GM18867 (cell line): ENCODE measurements around the gene AGBL4.

Source experiments
- ATAC-seq: cut with Tn5 transposase; IDR thresholded peaks from one replicate; pipeline ENCODE4 v1.9.1; 2021; ENCODE audit warnings: mild to moderate bottlenecking, moderate library complexity; ENCODE audit not compliant: unreplicated experiment

AGBL4 gene

DNA sequence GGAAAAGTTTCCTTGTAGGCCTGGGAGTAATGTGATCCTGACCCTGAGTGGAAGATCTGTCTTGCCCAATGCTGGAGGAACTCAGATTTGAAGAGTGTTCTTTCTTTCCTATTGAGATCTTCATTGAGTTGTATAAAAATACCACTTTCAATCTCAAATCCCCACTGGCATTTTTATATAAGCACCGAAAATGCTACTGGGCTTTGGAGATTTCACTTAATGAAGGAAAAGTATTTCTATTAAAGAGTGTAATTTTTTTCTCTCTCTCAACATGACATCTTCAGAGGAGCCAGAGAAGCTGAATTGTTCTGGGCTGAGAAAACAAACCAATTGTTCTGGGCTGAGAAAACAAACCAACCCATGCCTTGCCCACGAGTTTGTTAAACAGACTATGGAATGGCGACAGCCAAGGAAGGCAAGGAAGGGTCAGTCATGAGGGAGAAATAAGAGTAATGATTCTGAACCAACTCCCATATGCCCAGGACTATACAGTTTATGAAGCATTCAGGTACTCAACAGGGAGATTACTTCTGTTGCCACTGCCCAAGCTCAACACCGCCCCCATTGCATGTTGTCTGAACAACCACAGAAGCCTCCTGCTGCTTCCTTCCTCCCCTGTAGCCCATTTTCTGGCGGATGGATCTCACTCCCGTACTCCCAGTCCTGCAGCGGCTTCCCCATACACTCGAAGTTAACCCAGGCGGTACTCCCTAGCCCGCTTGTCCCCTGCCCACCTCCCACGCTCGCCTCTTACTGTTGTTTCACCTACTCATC lies 1350.2 kb downstream of the AGBL4 start:
- no peak for ATAC-seq

DNA sequence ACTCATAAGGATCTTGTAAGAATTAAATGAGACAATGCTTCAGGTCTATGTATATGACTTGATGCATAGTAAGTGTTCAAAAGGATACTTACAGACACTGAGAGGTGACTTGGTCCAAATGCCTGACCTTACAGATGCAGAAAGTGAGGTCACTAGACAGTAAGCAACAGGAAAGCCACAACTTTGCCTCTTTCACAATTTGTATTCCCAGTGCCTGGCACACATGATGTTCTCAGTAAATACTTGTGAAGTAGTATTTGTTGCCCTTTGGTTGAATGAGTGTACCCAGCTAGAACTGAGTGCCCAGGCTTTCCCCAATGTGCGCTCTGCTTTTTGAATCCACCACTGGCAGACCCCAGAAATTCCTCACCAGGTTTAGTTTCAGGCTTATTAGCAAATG lies 1352.2 kb downstream of the AGBL4 start:
- ATAC-seq = no peak

DNA sequence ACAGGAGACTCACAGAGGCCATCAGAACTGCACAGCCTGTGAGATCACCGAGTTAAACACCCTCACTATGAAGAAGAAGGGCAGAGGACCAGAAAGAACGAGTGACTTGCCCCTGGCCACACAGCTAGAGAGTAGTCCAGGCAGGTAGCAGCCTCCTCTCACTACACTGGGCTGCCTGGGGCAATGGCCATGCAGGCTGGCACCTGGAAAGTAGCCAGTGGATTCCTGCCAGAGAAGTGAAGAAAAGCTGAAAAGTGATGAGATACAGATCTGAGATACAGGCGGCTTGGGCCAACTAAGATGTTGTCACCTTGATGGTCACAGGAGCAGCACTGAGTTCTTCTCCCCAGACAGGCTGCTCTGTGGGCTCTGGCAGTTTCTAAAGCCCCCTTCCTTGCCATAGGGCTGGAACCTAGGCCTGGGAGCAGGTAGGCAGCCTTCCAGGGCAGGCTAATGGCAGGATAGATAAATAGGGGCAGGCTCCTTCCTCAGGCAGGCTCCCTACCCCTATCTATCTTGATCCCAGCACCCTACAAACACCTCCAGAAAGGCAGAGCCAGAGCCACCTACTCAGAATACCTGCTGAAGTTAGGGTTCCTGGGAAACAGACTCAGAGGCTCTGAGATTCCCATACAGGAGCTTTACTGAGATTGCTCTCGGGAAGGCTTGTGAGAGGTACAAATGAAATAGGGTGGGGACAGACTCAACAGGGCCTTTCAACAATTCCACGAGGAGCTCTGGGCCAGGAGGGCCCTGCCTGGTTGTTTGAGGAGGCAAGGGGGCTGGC lies 1353.3 kb downstream of the AGBL4 start:
- no peak for ATAC-seq

DNA sequence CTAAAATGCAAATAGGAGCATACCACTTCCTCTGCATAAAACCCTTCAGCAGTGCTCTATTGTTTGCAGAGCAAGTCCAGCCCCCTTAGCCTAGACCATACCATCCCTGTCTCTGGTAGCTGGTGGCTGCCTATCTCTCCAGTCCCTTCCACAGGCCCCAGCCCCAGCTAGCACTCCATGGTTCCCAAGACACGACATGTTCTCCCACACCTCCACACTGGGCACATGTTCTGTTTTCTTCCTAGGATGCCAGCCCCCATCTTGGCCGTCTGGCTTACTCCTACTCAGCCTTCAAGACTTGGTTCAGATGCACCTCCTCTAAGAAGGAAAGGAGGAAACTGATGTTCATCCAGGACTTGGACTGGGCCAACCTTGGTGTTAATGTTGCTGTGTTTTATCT lies 1355.4 kb downstream of the AGBL4 start:
- ATAC-seq = no peak

DNA sequence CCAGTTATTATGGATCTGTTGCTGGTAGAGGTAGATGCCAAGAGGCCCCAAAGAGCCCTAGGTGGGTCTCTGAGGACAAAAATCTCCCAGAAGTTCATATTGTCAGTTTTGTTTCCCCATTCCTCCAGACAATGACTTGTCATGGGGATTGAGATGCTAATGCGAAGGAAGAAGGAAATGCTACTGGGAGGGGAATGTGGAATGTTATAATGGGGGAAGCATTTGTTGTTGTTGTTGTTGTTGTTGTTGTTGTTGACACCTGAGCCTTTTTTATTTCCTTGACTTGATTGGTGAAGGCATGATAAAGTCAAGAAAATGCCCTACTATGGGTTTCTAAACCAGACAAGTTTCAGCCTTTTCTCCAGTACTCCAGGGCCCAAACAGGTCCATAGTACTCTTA lies 1356.0 kb downstream of the AGBL4 start:
- ATAC-seq = no peak

DNA sequence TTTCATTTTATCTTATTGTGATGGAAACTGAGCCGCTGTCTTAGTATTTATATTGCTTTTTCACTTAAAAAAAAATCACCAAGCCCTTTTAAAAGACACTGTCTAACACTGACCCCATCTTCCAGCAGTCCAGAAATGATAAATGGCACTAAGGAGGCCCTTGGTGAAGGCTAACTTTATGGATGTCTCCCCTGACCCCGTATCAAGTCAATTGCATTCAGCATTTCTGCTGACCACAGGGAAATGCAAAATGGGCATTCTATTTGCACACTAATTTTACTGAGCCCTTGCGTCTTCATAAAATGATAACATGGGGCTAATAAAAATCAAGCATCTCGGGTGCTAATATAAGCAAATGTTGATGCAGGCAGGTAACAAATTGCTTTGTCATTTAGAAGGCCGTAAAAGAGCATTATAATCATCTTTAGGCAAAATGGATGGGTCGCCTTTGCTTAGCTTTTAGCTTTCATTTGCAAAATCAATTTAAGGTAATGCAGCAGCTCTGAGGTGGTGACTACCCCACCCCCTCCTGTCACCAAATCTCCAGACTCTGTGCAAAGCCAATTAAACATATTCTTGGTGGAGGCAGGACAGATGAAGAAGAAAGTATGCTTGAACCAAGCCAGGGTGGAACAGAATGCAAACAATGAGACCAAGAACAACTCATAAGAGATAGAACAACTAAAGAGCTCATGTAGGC lies 1357.9 kb downstream of the AGBL4 start:
- ATAC-seq = no peak

DNA sequence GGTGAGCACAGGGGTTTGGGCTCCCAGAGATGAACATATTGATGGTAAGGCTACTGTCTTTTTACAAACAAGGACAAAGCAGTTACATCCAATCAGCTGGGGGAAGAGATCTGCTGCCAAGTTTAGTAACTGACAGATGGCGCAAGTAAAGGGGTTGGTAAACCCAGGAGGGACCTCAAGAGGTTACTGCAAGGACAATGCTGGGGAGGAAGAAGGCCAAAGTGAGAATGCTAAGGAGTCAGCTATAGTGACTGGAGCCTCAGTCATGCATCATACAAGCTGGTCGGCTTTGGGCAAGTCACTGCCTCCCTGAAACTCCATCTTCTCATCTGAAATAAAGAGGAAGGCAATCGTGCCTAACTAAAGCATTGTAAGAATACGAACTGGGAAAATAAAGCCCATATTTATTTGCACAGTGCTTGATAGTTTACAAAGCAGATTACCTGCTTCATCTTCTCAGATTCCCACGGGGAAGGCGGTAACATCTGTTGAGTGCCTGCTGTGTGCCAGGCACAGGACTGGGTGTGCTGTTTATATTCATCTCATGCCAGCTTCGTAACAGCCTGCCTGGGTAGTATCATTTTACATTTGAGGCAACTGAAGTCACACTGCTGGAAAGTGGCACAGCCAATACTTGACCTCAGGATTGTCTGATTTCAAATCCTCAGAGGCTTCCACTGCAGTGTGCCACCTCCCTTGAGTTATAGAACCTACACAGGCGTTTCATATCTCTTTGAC lies 1361.9 kb downstream of the AGBL4 start:
- ATAC-seq = no peak

- ATAC-seq = no peak
Measured at GRCh38 chr1:48659801-48660200, 1364.0 kb downstream of the AGBL4 start.

- ATAC-seq = no peak
Measured at GRCh38 chr1:48657413-48657812, 1366.3 kb downstream of the AGBL4 start.

DNA sequence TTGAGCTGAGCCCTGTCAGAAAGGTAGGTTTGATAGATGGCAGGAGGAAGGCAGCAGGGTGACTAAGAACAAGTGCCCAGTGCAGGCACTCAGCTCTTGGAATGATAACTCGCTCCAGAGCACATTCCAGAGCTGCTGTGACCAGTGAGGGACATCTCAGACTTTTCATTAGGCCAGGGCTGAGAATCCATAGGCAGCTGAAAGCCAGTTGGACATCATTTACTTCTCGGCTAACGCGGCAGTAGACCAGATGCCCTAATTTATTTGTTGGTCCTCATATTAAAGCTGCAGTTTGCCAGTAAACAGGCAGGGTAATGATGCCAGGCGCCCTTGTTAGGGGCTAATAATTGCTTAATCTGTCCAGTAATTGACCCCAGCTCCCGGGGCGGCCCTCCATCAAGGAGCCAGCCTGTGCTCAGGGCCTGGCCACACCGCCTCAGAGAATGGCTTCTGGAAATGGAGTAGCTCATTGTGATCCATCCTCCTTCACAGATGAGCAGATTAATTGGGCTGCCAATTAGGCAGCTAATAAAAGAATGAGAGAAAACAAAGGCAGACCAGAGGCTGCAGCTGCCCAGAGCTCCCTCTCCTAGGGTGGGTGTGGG lies 1369.0 kb downstream of the AGBL4 start:
- no peak for ATAC-seq

DNA sequence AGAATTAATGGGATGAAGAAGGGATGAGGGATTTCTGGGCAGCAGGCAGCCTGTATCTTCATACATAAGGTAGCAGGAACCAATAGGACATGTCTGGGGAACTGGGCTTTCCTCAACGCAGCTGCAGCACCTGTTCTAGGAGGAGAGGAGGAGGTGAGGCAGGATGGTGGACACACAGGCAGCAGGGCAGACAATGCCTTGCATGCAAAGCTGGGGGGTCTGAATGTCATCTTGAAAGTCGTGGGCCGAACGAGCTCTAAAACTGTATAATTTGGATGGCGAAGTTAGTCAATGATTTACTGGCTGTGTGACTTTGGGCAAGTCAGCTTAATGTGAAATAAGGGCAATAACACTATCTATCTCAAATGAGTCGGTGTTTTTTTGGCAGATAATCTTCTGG lies 1371.4 kb downstream of the AGBL4 start:
- ATAC-seq = no peak

- ATAC-seq = no peak
Measured at GRCh38 chr1:48649880-48650279, 1373.9 kb downstream of the AGBL4 start.

- no peak for ATAC-seq
Measured at GRCh38 chr1:48645883-48646282, 1377.9 kb downstream of the AGBL4 start.

DNA sequence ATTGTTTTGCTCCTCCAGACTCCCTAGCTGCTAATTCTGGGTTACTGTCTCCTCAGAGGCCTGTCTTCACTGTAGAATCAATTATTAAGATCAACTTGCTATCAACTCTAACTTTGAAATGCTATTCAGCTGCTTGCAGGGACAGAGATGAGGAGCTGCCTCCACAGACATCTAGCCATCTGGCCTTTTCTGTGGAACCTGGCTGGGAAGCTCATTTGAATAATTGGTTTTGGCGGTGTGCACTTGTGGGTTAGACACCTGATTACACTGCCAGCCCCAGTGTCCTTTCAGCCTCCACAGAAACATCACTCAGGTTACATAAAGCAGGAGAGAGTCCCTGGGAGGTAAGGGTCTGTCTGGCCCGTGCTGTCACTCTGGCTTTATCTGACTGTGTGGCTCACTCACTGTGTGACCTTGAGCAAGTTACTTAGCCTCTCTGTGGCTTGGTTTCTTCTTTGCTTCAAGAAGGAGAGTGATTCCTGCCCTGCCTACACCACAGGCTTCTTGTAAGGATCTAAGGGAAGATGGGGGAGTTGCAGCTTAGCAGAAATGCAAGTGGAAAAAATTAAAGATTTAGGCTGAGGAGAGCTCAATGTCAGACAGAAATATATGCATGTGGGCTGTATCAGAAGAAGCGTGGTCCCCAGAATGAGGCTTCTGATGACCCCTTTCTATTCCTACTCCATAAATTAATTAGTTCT lies 1378.7 kb downstream of the AGBL4 start:
- no peak for ATAC-seq

DNA sequence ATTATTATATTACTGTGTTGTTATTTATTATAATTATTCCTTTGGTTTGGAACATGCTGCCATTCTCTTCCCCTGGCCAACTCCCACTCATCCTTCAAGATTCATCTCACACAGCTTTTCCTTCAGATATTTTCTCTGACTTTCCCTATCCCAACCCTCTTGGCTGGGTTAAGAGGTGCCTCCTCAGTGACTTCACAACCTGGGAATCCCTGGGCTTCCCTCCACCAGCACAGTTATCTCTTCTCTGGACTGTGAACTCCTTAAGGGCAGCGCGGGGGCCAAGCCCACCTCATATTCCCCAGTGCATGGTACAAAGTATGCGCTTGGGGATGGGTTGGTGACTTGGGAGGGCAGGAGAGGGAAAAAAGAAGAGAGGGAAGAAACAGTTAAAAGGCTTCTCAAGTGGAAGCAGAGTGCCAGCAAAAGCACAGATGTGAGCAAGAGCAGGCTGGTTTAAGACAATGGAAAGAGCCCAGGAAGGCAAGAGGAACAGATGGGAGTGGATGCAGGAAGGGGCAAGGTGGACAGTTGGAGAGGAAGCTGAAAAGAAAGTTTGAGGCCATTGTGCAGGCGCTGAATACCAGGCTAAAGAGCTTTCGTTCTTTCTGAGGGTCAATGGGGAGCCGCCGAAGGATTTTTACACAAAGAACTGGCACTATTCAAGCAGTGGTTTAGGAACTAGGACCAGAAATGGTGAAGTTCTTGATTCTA lies 1379.4 kb downstream of the AGBL4 start:
- no peak for ATAC-seq

- no peak for ATAC-seq
Measured at GRCh38 chr1:48643193-48643592, 1380.6 kb downstream of the AGBL4 start.

DNA sequence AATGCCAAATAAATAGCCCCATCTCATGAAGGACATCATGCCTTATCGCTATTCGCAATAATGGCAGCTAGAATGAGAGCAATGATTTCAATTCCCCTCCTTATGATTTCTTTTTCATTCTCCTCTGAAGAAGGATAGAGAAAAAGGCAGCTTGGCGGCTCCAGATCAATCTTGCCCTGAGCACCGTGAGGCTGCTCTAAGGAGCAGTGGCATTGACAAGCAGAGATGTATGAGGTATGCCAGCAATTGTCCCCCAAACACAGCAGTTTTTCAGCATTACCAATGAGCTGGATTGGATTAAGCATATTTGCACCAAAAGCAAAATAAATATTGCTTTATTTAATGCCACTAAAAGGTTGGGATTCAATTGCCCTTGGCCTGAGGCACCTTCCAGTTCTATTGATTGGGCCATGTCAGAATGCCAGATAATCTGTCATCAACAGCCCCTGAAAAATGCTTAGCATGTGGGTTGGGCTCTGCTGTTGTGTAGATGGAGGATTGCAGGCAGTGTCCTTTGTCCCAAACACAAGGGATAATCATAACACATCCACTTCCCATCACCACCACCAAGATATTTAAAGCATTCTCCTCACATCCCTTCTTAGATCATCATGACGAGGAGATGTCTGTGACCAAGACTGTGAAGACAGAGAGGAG lies 1382.8 kb downstream of the AGBL4 start:
- ATAC-seq = no peak

GRCh38 chr1:48629867-48630266 lies 1393.9 kb downstream of the AGBL4 start:
- ATAC-seq = no peak

GRCh38 chr1:48627486-48627885 lies 1396.3 kb downstream of the AGBL4 start:
- ATAC-seq = no peak
